ENCODE measurements around the gene NAXD. TPM values are rescaled to one million over a fixed set of nuclear protein-coding genes. Genes with fewer than 3 reads are reported as not detected.

The NAXD gene
- polyA plus RNA-seq, 1 donor from 2014 or later: 58.1 TPM

DNA sequence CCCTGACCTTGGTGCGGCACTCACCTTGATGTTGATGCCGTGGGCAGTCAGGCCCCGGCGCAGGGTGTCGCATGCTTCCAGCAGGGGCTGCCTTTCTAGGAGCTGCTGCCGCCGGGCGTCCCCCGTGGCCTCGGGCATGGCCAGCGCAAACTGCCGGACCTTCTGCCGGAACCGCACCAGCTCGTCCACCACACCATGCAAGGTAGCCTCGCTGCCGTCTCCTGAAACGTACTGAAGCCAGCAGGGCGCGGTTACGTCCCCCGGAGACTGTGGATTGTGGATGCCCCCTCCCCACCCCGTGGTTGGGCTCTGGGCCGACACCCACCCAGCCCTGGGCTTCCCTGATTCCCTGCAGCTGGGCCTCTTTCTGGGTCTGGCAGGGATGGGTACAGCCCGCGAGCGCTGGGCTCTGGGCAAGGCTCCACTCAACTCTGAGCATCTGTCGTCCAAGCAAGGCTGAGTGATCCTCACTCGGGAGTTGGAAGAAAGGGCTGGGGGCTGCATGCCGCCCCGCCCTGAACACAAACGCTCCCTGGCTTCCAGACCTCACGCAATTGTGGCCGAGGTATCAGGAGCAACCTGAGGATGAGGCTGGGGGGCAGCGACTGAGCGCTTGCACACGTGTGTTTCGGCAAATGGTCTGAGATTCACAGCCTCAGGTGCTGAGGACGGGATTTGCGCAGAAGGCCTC, 27.1 kb downstream of the NAXD start:
- no peak overlapping the region for H3K4me3 ChIP-seq (ENCODE audit: low read length)
- no peak overlapping the region for H2AFZ ChIP-seq (ENCODE audit: low read depth, low read length)
- H3K27ac ChIP-seq (ENCODE audit: low read length): no peak overlapping the region
- H3K9ac ChIP-seq (ENCODE audit: low read length): no peak overlapping the region
- no peaks in the 10 kb centered on the region for H3K79me2 ChIP-seq (replicated peaks; ENCODE audit: insufficient read depth, low read length)
- H3K4me2 ChIP-seq (ENCODE audit: low read length): no peak overlapping the region
- TF ChIP-seq MXI1 (conservative IDR thresholded peaks at IDR 0.05; ENCODE audit: poor library complexity, severe bottlenecking) (no peak), SMC3 (conservative IDR thresholded peaks at IDR 0.05; ENCODE audit: poor library complexity) (no peak)
- TF ChIP-seq, protein P1, sequence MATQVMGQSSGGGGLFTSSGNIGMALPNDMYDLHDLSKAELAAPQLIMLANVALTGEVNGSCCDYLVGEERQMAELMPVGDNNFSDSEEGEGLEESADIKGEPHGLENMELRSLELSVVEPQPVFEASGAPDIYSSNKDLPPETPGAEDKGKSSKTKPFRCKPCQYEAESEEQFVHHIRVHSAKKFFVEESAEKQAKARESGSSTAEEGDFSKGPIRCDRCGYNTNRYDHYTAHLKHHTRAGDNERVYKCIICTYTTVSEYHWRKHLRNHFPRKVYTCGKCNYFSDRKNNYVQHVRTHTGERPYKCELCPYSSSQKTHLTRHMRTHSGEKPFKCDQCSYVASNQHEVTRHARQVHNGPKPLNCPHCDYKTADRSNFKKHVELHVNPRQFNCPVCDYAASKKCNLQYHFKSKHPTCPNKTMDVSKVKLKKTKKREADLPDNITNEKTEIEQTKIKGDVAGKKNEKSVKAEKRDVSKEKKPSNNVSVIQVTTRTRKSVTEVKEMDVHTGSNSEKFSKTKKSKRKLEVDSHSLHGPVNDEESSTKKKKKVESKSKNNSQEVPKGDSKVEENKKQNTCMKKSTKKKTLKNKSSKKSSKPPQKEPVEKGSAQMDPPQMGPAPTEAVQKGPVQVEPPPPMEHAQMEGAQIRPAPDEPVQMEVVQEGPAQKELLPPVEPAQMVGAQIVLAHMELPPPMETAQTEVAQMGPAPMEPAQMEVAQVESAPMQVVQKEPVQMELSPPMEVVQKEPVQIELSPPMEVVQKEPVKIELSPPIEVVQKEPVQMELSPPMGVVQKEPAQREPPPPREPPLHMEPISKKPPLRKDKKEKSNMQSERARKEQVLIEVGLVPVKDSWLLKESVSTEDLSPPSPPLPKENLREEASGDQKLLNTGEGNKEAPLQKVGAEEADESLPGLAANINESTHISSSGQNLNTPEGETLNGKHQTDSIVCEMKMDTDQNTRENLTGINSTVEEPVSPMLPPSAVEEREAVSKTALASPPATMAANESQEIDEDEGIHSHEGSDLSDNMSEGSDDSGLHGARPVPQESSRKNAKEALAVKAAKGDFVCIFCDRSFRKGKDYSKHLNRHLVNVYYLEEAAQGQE (IDR thresholded peaks at IDR 0.05; ENCODE audit: borderline replicate concordance): no peak
- no peaks in the 10 kb centered on the region for H3F3A ChIP-seq (ENCODE audit: insufficient read depth, low read length, poor library complexity, severe bottlenecking)
- no peaks in the 10 kb centered on the region for H3K9me2 ChIP-seq (ENCODE audit: insufficient read depth, low read length)
- no peaks in the 10 kb centered on the region for H3K27me3 ChIP-seq (ENCODE audit: insufficient read depth, low read depth, low read length)
- no peaks in the 10 kb centered on the region for H4K20me1 ChIP-seq (ENCODE audit: insufficient read depth)
- H3K36me3 ChIP-seq (ENCODE audit: insufficient read depth, low read length): no peaks in the 10 kb centered on the region
- H3K9me3 ChIP-seq (ENCODE audit: low read length): no peaks in the 10 kb centered on the region

DNA sequence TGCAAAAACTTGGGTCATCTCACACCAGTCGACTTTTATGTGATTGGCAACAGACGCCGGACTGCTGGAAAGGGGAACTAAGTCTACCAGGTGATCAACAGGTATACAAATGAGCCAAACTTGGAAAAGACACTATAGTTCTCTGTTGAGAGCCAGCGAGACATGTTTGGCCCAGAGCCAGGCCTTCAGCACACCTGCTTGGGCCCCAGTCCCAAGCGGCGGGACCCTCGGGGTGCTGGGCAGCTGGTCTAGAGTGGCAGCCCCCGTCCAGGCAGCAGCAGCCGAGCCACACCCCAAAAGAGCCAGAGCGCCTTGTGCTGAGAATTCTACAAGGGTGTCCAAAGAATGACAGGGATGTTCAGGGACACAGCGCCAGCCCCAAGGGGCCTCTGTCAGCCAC, 28.0 kb downstream of the NAXD start:
- no peak overlapping the region for H2AFZ ChIP-seq (ENCODE audit: low read depth, low read length)
- TF ChIP-seq RAD21 (conservative IDR thresholded peaks at IDR 0.05) (no peak), EZH2 (IDR thresholded peaks at IDR 0.05; ENCODE audit: borderline replicate concordance, insufficient read depth, low read length, poor library complexity, severe bottlenecking) (no peak), SMC3 (conservative IDR thresholded peaks at IDR 0.05; ENCODE audit: poor library complexity) (no peak), EP300 (conservative IDR thresholded peaks at IDR 0.05; ENCODE audit: poor library complexity, severe bottlenecking) (no peak), CTCF (IDR thresholded peaks at IDR 0.05; ENCODE audit: poor library complexity, severe bottlenecking) (no peak), TAF1 (IDR thresholded peaks at IDR 0.05; ENCODE audit: low read depth) (no peak), POLR2AphosphoS5 (IDR thresholded peaks at IDR 0.05) (no peak), MXI1 (conservative IDR thresholded peaks at IDR 0.05; ENCODE audit: poor library complexity, severe bottlenecking) (no peak)
- TF ChIP-seq, protein P1 (IDR thresholded peaks at IDR 0.05; ENCODE audit: borderline replicate concordance): no peak
- no peak overlapping the region for H3K4me2 ChIP-seq (ENCODE audit: low read length)
- H3K9ac ChIP-seq (ENCODE audit: low read length): no peak overlapping the region
- no peaks in the 10 kb centered on the region for H3K9me2 ChIP-seq (ENCODE audit: insufficient read depth, low read length)
- H3F3A ChIP-seq (ENCODE audit: insufficient read depth, low read length, poor library complexity, severe bottlenecking): no peaks in the 10 kb centered on the region
- H3K4me3 ChIP-seq (ENCODE audit: low read length): no peak overlapping the region
- no peaks in the 10 kb centered on the region for H3K79me2 ChIP-seq (replicated peaks; ENCODE audit: insufficient read depth, low read length)
- H3K9me3 ChIP-seq (ENCODE audit: low read length): no peaks in the 10 kb centered on the region
- no peaks in the 10 kb centered on the region for H3K36me3 ChIP-seq (ENCODE audit: insufficient read depth, low read length)
- H4K20me1 ChIP-seq (ENCODE audit: insufficient read depth): no peaks in the 10 kb centered on the region
- no peak overlapping the region for H3K27ac ChIP-seq (ENCODE audit: low read length)
- no peaks in the 10 kb centered on the region for H3K27me3 ChIP-seq (ENCODE audit: insufficient read depth, low read depth, low read length)

All from neural cell (in vitro differentiated cells).